AG09319 (cell line): ENCODE measurements around the gene MCF2L2.
A peak's percentile ranks its signal among the peaks of the same experiment; 100 is the strongest.

ENCODE experiments used
- DNase-seq: peaks from one replicate; pipeline ENCODE4 v3.0.0-alpha.2; 2010; ENCODE audit warnings: low read depth; ENCODE audit errors: extremely low read depth
- CTCF ChIP-seq: IDR thresholded peaks from 2 replicates; pipeline ENCODE4 v1.5.1; 2011; ENCODE audit warnings: low read depth, mild to moderate bottlenecking, inconsistent platforms, low read length, moderate library complexity

The MCF2L2 gene

DNA sequence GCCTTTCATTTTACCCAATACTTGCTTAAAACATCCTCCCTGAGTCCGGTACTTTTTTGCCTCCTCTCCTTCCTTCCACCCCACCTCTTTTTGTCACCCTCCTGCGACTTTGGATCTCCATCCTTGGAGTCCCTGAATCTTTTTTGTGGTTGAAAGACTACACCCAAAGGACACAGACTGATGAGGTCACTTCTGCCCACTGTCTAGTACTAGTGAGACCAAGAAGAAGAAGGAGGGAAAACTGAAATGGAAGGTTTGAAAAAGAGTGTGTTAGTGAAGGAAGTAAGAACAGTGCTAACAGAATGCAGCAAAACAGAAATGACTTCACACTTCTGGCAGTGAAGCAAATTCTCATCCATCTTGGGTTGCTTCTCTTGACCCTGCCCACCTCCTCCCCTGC, 168.8 kb downstream of the MCF2L2 start:
- DNase-seq, result no peak
- TF ChIP-seq CTCF, result no peak

DNA sequence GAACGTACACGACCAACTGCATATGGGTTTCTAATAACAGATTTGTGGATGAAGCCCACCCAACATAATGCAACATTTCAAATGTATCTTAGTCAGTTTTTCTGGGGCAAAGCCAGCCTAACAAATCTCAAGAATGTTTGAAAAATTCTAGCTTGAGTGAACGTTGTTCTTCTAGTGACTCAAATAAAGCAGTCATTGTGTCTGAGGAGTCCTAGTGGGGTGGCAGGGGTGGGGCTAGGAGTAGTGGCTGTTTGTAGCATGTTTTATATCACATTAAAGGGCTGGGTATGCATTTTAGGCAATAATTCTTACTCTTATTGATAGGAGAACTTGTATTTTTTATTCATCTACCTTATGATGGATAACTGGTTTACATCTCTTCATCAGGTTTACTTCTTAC, 169.3 kb downstream of the MCF2L2 start:
- TF ChIP-seq CTCF, result no peak

DNA sequence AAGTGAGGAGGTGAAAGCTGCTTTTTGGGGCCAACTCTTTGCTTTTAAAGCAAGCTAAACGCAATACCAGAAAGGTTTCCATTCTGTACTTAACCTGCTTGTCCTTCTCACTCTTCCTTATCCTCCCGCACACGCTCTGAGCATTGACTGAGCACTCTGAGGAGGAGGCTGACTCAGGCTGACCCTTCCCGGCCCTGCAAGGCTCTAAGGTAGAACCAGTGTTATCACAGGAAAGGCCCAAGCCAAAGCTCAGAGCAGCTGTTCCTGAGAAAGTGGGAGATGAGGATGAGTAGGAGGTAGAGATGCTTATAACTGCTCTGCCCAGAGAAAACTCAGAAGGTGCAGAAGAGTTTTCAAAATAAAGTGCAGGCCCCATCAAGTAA, 173.1 kb downstream of the MCF2L2 start:
- DNase-seq, result no peak
- no peak for TF ChIP-seq CTCF

More for the DNA sequence above, 169.3 kb downstream of the MCF2L2 start:
- DNase-seq, result no peak

DNA sequence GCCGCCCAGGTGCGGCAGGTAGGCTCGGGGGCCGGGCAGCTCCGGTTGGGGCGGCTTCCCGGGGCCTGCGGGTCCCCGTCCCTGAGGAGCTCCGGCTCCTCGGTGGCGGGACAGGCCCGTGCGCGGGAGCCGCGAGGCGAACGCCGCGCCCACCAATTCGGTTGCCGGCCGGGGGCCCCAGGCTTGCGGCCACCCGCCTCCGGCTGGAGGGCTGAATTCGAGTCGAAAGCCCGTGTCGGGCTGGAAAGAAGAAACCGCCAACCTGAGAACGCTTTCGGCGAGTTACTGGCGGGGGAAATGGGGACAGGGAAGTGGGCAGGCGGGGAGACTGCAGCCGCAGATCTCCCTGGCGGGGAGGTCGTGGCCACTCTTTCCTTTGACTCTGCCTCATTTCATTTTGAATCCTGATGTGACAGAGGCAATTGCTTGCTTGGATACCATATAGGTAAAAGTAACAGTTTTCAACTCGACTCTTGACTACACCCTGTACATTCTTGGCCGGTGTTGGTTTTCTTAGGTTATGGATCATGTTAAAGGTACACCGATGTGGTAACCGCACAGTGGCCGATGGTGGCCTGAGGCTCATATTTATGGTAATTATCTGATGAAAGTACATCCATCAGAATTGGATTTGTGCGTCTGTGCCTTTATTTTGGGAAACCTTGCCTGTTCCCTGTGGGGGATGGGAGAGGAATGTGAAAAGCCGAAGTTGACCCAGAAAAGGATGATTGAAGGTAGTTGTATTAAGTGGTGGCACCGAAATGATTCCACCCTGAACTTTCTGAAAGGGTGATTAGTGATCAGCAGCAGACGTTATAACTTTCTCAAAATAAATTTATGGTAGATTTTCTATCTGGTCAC, 173.7 kb downstream of the MCF2L2 start:
- no peak for TF ChIP-seq CTCF
- DNase-seq, result no peak

DNA sequence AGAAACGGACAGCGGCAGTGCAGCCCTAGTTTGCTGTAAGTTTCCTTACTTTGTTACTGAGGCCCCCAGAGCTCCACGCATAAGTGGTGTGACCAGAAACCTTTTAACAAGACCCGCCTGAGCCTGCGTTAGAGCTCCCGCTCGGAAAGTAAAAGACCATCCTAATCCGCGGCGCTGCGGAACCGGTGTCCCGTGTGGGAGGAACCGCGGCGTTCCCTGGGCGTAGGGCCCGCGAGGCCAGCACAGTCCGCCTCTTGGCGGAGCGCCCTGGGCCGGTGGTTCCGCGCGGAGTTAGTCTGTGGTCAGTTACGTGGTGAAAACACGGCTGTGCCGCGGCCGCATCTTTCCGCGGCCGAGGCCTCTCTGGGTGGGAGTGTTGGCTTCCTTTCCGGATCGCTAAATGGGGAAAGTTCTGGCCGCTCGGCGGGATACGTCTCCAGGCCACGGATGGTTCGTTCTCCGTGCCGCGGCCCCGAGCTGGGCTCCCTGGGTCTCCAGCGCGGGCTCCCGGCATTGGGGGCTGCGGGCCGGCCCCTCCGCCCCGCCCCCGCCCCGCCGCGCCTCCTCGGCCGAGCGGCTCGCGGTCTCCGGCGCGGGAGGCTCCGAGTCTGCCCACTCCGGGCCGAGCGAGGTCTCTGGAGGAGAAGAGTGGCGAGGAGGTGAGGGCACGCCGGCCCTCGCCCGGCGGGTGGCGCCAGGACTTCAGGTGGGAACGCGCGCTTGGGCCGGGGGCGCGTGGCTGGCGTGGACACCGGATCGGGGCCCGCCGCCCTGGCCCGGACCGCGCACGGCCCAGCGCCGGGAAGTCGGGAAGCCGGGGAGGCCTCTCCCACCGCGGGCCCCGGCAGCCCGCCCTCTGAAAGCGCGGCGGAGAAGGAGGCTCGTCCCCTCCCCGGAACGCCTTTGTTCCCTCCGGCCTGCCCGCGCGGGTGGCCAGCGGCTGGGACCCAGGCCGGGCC, 174.6 kb downstream of the MCF2L2 start:
- peak; percentile 7 for DNase-seq
- no peak; the same call in 1 of the 2 replicates for TF ChIP-seq CTCF

DNA sequence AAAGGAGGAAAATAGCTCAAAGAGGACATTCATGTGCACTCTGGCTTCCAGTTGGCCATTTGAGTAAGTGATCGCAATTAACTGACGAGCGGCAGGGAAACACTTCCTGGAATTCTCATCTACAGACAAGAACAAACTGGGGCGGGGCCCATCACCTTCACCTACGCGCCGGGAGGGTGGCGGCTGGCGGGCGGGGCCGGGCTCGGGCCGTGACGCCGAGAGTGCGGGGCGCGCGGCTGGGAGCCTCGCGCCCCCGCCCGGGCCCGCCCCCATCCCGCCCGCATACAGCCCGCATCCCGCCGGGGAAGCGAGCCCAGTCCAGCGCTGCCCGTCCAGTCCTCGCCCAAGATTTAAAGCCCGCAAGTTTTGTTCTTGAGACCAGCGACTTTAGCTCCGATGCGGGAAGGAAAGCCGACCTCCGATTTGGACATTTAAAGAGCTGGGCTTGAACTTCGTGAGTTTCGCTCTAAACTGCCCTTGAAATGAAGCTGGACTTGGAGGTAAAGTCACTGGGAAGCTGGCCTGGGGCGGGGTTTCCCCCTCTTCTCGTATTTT, 175.4 kb downstream of the MCF2L2 start, which contains the start of gene B3GNT5:
TSS of gene B3GNT5 (plus strand) at position 281 of the 555 bp plus-strand sequence. CDS start 16,546 bp downstream, outside the sequence.
- DNase-seq, result no peak

More for the DNA sequence above, 175.4 kb downstream of the MCF2L2 start, which contains the start of gene B3GNT5:
- no peak for TF ChIP-seq CTCF
